Calu3 (cell line): ENCODE data around the gene PHKG1. TPM values are rescaled to one million over a fixed set of nuclear protein-coding genes. Genes with fewer than 3 reads are reported as not detected.
"Not testable (repeated sequence)": the region's sequence is repeated elsewhere in the genome, so short reads cannot be mapped to it uniquely, and the experiment has no call there.

ENCODE experiments used
- BruUV-seq: library from RNA; stranded (reverse); fragments of 400-500 nt; replicated peaks from 2 replicates; lab custom pipeline; 2021; lab: Mats Ljungman, UMichigan
- CTCF ChIA-PET: fragments of 300-600 bp; sonication (Branson Sonifier 250); formaldehyde crosslinking; loops from one replicate; lab custom pipeline; 2022; ENCODE audit warnings: antibody characterized with exemption; lab: Charles Lee
- DNase-seq: peaks from one replicate; pipeline ENCODE4 v3.0.0; 2022
- H3K27ac Mint-ChIP-seq: one replicate; pipeline ENCODE4 v1.8.0; 2022; ENCODE audit warnings: mixed read lengths; ENCODE audit not compliant: unreplicated experiment
- H3K27me3 Mint-ChIP-seq: one replicate; pipeline ENCODE4 v1.8.0; 2022; ENCODE audit warnings: mixed read lengths; ENCODE audit not compliant: unreplicated experiment
- H3K36me3 Mint-ChIP-seq: one replicate; pipeline ENCODE4 v1.8.0; 2022; ENCODE audit warnings: mild to moderate bottlenecking, moderate library complexity, mixed read lengths; ENCODE audit not compliant: insufficient read depth, unreplicated experiment
- H3K4me1 Mint-ChIP-seq: one replicate; pipeline ENCODE4 v1.8.0; 2022; ENCODE audit warnings: mild to moderate bottlenecking, low read depth, mixed read lengths; ENCODE audit not compliant: unreplicated experiment
- H3K4me3 Mint-ChIP-seq: one replicate; pipeline ENCODE4 v1.8.0; 2022; ENCODE audit warnings: mild to moderate bottlenecking, low read depth, moderate library complexity, mixed read lengths; ENCODE audit not compliant: unreplicated experiment
- H3K9me3 Mint-ChIP-seq: one replicate; pipeline ENCODE4 v1.8.0; 2022; ENCODE audit warnings: low read depth, mixed read lengths; ENCODE audit not compliant: unreplicated experiment
- CTCF ChIP-seq: fragments of 200-600 bp; IDR thresholded peaks from one replicate; pipeline ENCODE4 v1.8.0; 2022; ENCODE audit warnings: antibody characterized with exemption; ENCODE audit not compliant: unreplicated experiment
- intact Hi-C: fragments of 100-400 bp; cut with micrococcal nuclease; formaldehyde crosslinking; loops from one replicate; pipeline ENCODE4 v1.10.0; 2022; ENCODE audit not compliant: unreplicated experiment
- total RNA-seq: library from RNA; stranded (reverse); gene quantifications from 2 replicates; pipeline ENCODE4 v1.2.3, GENCODE V29; 2022

Gene PHKG1
- total RNA-seq, 1 experiment from 2014 or later: 2.6 TPM

DNA sequence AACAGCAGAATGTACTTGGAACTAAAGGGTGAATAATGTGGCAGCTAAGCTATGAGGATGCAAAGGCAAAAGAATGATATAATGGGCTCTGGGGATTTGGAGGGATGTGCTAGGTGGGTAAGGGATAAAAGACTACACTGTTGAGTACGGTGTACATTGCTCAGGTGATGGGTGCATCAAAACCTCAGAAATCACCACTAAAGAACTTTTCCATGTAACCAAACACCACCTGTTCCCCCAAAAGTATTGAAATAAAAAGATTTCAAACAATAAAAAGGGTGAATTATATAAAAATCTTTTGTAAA, 15.2 kb upstream of the PHKG1 start:
- DNase-seq: no peak
- BruUV-seq: no TSS peak
- Mint-ChIP-seq H3K27me3 (no peaks in the 10 kb centered on the region), H3K9me3 (peaks cover 5% of the 10 kb centered on the region), H3K27ac (no peak overlapping the region), H3K4me1 (no peaks in the 10 kb centered on the region), H3K4me3 (no peak overlapping the region), H3K36me3 (peaks cover 43% of the 10 kb centered on the region)
- CTCF ChIA-PET: interaction anchor here (0.7 to 1.2 kb wide), 2 partner anchors 15 to 1168 kb away, joined by 3 to 6 read pairs; partner anchors contain the start of gene PHKG1
- intact Hi-C loops: loop anchor here (10.0 kb wide), 1 partner anchor 87 kb away; no protein-coding TSS in a partner anchor
- TF ChIP-seq CTCF: no peak

DNA sequence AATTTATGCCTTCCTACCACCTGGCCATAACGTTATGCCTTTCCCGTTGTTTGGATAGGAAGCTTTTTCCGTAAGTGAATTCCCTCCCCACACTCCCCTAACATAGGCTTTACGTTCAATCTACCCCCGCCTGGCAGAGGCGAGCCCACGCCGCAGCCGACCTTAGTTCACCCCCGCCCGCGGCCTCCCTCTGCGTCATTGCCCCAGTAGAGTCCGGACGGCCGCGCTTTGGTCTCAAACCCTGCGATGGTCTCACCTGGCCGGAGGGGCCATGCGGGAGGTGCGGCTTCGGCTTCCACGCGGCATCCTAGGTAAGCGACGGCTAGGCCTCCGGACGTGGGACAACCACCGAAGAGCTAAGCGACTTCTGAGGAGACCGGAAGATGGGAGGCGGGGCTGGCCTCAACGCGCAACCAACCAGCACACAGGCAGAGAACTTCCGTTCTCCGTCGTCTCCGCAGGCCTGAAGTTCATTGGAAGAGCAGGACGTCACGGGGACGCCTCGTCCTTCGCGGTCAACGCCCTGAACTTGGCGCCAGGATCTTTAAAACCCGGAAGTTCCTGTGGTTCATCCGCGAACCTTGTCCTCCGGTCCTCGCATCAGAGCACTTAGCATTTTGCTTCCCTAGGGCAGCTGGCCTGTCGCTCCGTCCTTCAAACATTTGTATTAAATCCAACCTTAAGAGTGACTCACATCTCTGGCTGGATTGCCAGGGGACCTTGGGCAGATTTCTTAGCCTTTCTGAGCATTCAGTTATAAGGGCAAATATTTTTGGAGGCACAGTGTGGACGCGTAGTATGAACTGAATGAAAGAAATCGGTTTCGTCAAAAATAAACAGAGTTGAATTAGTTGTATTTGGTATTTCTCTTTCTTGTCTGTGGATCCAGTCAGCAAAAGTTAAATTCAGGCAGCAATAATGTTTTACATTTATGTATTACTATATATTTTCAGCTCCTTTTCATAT, 13.6 kb upstream of the PHKG1 start, which contains the start of gene CHCHD2:
CHCHD2 (minus strand) TSS at position 369 of the 966 bp plus-strand sequence; CDS start at position 306, 63 bp downstream.
- CTCF ChIA-PET: interaction anchor here (0.6 to 1.0 kb wide), 5 partner anchors 31 to 777 kb away, joined by 3 to 4 read pairs (median 3); partner anchors contain the start of genes CCT6A, PSPH and SUMF2
- Mint-ChIP-seq H3K36me3 (peaks cover 58% of the 10 kb centered on the region), H3K9me3 (peaks cover 5% of the 10 kb centered on the region), H3K4me3 (peak within 1 kb of the TSS; percentile 96), H3K4me1 (no peaks in the 10 kb centered on the region), H3K27ac (peak within 1 kb of the TSS; percentile 94), H3K27me3 (no peaks in the 10 kb centered on the region)
- peak; percentile 98 for DNase-seq
- TSS peak; percentile 98 for BruUV-seq
- TF ChIP-seq CTCF: no peak
- intact Hi-C loops: loop anchor here (10.0 kb wide), 1 partner anchor 88 kb away; no protein-coding TSS in a partner anchor

- peak; percentile 55 for DNase-seq
- Mint-ChIP-seq H3K9me3 (peaks cover 5% of the 10 kb centered on the region), H3K36me3 (peaks cover 67% of the 10 kb centered on the region), H3K27ac (peak overlapping the region; percentile 94), H3K4me1 (no peaks in the 10 kb centered on the region), H3K4me3 (peak overlapping the region; percentile 96), H3K27me3 (no peaks in the 10 kb centered on the region)
- intact Hi-C loops: loop anchor here (10.0 kb wide), 1 partner anchor 89 kb away; no protein-coding TSS in a partner anchor
- no peak for TF ChIP-seq CTCF
- CTCF ChIA-PET: interaction anchor here (0.6 to 1.0 kb wide), 2 partner anchors 30 to 41 kb away, joined by 3 read pairs; partner anchors contain the start of gene SUMF2
- no TSS peak for BruUV-seq
Observed at GRCh38 chr7:56105508-56105907, 12.8 kb upstream of the PHKG1 start.

GRCh38 chr7:56104138-56104537, 11.4 kb upstream of the PHKG1 start:
- H3K9me3 Mint-ChIP-seq, CTCF ChIA-PET: not testable (repeated sequence)

More at GRCh38 chr7:56104138-56104537, 11.4 kb upstream of the PHKG1 start:
- Mint-ChIP-seq H3K36me3 (peaks cover 80% of the 10 kb centered on the region), H3K4me3 (peak overlapping the region; percentile 96)
- BruUV-seq, H3K27ac Mint-ChIP-seq, H3K4me1 Mint-ChIP-seq, DNase-seq, H3K27me3 Mint-ChIP-seq: not testable (repeated sequence)
- intact Hi-C loops: loop anchor here (10.0 kb wide), 1 partner anchor 91 kb away; no protein-coding TSS in a partner anchor
